Measurements from ENCODE around the gene TSPAN7.

The TSPAN7 gene, protein sequence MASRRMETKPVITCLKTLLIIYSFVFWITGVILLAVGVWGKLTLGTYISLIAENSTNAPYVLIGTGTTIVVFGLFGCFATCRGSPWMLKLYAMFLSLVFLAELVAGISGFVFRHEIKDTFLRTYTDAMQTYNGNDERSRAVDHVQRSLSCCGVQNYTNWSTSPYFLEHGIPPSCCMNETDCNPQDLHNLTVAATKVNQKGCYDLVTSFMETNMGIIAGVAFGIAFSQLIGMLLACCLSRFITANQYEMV

DNA sequence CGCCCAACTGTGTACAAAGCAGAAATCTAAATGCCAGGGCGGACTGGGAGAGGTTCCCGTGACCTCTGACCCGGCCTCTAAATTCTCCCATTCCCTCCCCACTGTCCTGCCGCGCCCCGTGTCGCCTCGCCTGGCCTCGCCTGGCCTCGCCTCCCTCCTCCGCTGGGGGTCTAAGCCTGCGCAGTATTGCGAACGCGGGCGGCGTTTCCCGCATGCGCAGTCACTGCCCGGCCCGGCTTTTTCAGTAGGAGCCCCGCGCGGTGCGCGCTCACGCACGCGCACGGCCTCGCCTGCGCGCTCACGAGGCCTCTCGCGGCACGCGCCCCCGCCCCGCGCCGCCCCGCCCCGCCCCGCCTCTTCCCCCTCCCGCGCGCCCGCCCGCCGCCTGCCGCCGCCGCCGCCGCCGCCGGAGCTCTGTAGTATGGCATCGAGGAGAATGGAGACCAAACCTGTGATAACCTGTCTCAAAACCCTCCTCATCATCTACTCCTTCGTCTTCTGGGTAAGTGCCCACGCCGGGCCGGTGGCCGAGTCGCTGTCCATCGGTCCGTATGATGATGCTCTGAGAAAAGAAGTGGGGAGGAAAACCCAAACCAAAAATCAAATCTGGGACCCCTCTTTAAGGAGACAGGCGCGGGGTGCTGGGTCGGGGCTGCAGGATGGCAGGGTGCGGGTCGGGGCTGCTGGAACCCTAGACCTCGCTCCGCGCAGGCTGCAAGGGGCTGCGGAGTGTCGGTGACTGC is at the start of gene TSPAN7:
Gene TSPAN7, plus strand, starts transcription at position 417 of the 743 bp plus-strand sequence. Its CDS starts 5 bp downstream, at position 422.
- peak; percentile 36 to 54 (median 38) for DNase-seq (ENCODE audit: low read depth in 2 of 3, low spot score in 2 of 3)

DNA sequence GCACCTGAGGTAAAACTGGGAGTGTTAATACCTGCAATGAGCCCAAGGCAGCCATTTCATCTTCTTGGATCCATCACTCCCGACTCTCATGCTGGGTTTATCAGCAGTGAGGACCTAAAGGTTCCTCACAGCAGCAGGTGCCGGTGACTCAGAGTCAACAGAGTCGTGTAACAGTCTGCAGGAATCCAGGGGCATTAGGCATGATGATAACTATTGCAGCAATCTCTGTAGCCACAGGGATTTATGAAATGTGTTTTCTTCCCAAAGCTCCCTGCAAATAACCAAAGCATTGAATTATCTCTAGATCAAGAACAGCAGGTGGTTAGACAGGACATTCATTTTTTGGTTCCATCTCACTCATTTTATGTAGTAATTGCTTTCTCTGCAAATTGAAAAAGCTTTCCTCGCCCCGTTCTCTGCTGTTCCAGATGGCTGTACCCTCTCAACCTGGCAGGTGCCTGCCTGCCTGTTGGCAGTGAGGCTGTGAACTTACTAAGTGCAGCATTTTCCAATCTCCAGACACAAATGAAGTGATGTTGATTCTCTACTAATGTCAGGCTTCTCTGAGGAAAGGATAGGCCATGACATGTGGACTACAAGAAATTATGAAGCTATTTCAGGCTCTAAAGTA is 48.1 kb upstream of the TSPAN7 start:
- DNase-seq (ENCODE audit: low read depth in 2 of 3, low spot score in 2 of 3), result no peak

DNA sequence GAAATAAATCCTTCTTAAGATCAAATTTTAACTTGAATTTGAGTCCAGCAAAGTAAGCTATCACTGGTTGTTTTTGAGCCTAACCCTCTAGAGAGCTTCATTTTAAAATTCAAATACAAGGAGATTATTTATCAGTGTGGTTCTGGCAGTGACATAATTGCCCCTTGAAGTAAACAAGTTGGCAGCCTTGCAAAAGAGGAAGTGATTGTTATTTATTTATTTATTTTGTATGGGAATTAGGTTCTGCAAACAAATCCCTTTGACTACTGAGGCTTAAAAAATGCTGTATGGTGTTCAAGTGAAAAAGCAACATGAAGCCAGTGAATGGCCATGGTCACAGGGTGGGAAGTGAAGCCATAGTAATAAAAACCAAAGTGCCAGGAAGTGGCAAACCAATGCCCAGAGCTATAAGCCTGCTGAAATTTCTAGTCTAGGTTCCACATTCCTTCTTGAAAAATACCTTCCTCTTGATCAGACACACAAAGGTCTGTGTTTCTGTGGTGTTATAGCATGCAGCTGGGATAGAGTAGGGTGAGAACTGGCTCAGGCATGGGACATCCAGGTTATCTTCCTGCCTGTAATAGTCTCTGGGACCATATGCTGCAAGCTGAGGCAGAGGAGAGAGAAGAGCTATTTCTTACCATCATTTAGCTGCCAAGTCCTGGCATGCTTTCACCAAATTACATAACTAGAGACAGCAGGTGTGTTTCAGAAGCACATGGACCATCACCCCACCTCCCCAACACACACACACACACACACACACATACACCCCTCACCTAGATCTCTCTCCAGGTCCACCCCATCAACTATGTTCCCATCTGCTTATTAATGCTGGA is 47.1 kb upstream of the TSPAN7 start:
- DNase-seq (ENCODE audit: low read depth in 2 of 3, low spot score in 2 of 3), result no peak

GRCh38 chrX:38515291-38515690 is 46.1 kb upstream of the TSPAN7 start:
- DNase-seq (ENCODE audit: low read depth in 2 of 3, low spot score in 2 of 3), result no peak

DNA sequence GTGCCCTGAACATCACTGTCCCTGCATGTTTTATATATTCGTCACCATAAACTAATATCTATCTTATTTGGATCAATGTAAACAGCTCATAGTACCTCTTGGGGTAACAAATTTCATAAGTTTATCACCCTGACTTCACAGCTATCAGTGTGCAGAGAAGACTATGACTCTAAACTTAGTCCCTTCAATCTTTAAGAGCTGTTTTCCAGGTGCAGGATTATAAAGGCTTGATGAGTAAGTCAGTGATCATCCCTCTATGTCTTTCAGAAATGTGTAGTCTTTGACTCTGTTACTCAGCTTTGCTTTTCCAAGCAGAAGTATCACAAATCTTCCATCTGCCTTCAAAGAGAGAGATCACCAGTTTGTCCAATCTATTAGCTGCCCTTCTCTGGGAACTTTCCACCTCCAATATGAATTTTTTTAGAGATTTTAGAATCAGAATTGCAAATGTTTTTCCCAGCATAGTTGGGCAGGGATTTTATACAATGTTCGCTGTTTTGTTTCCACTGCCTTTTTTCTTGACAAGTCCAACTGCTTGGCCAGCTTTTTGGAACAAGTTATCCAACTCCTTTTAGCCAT is 45.1 kb upstream of the TSPAN7 start:
- no peak for DNase-seq (ENCODE audit: low read depth in 2 of 3, low spot score in 2 of 3)

- DNase-seq (ENCODE audit: low read depth in 2 of 3, low spot score in 2 of 3), result no peak
Measured at GRCh38 chrX:38519651-38520050, 41.7 kb upstream of the TSPAN7 start.

DNA sequence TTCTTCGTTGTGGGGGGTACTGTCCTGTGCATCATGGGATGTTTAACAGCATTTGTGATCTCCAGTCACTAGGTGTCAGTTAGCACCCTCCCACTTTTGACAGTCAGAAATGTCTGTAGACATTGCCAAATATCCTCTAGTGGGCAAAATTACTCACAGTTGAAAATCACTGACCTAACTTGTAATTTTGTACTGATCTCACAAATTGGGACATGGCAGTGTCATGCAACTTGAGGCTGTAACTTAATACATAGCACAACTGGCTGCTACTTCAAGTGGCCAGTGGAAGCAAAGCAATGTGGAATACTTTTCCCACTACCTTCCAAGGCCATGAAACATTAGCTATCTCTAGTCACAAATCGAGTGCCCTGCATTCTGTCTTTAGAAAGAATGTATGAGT is 23.2 kb upstream of the TSPAN7 start:
- no peak for DNase-seq (ENCODE audit: low read depth in 2 of 3, low spot score in 2 of 3)

GRCh38 chrX:38539748-38540147 is 21.6 kb upstream of the TSPAN7 start:
- no peak for DNase-seq (ENCODE audit: low read depth in 2 of 3, low spot score in 2 of 3)

GRCh38 chrX:38548508-38548907 is 12.8 kb upstream of the TSPAN7 start:
- DNase-seq (ENCODE audit: low read depth in 2 of 3, low spot score in 2 of 3), result no peak

DNA sequence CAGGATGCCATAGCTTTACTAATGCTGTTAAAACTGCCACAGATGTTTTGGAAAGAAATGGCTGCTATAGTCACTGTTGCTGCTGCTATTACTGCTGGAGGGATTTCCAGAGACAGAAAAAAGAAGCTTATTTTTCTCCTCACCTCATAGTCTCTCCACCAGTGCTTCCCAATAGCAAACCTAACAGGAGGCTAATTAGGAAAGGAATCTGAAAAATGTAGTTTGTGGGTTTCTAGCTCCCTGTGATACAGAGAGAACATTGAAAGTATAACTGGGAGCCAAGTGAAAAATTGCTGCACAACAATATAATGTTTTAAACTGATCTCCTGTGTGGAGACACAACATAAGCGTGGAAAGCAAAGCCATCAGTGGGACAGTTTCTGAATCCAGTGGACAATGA is 8.6 kb upstream of the TSPAN7 start:
- DNase-seq (ENCODE audit: low read depth in 2 of 3, low spot score in 2 of 3), result no peak

DNA sequence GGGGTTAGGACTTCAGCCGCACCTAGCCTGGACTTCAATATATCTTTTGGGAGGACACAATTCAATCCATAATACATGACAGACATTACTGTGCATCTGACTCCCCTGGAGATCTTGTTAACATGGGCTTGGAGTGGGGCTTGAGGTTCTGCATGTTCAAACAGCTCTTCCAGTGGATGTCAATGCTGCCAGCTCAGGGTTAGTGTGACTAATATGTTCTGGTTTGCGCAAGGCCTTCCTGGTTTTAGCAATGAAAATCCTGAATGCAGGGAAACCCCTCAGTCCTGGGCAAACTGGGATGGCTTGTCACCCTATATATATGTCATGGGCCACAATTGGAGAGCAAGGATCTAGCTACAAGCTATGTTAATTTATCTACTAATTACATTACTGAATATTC is 2.7 kb upstream of the TSPAN7 start:
- DNase-seq (ENCODE audit: low read depth in 2 of 3, low spot score in 2 of 3), result no peak

GRCh38 chrX:38560776-38561125 is 591 bp upstream of the TSPAN7 start:
- no peak for DNase-seq (ENCODE audit: low read depth in 2 of 3, low spot score in 2 of 3)

- no peak for DNase-seq (ENCODE audit: low read depth in 2 of 3, low spot score in 2 of 3)
Measured at GRCh38 chrX:38561951-38562719, 793 bp downstream of the TSPAN7 start.

DNA sequence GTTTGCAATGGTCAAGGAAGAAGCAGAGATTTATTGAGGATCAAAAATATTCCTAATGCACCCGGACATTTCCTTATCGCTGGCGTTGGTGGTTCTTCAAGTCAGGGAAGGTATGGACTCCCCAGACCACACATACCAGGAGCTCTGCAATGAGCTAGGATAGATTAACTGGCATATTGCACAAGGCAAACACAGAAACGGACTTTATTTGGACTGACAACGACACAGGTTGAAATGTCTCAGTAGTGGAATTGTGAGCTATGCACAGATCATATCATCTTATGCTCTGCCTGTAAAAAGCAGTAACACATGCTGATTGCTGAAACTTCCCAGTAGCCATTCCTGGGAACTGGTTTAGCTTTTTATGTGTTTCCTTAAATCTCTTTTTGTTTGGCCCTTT is 1.7 kb downstream of the TSPAN7 start:
- no peak for DNase-seq (ENCODE audit: low read depth in 2 of 3, low spot score in 2 of 3)

DNA sequence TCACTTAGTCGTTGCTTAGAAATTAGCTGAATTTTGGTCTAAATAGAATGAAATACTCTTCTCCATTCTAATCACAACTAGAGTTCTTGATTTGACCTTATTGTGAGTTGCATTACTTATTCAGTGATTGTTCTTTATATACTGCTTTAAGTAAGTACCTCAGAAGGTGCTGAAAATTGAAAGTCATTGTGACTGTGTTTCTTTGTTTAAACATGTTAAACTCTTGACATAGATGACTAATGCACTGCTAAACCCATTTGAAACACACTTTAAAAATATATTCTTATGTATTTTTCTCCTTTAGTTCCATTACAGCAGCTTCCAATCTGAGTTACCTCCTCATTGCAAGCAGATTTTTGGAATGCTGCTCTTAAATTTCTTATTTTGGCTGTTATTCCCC is 9.1 kb downstream of the TSPAN7 start:
- DNase-seq (ENCODE audit: low read depth in 2 of 3, low spot score in 2 of 3), result no peak

- no peak for DNase-seq (ENCODE audit: low read depth in 2 of 3, low spot score in 2 of 3)
Measured at GRCh38 chrX:38571058-38571457, 9.7 kb downstream of the TSPAN7 start.

DNA sequence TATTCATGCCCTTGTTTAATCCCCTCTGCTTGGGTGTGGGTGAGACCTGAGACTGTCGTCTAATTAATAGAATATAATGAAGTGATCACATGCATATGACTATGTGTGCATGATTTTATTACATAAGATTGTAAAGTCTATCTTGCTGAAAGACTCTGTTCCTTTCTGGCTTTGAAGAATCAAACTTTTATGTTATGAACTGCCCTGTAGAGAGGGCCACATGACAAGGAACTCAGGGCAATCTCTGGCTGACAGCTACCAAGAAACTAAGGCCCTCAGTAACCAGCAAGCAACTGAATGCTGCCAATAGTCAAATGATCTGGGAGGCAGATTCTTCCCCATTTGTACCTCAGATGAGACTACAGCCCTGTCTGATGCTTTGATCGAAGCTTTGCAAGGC is 13.5 kb downstream of the TSPAN7 start:
- no peak for DNase-seq (ENCODE audit: low read depth in 2 of 3, low spot score in 2 of 3)

DNA sequence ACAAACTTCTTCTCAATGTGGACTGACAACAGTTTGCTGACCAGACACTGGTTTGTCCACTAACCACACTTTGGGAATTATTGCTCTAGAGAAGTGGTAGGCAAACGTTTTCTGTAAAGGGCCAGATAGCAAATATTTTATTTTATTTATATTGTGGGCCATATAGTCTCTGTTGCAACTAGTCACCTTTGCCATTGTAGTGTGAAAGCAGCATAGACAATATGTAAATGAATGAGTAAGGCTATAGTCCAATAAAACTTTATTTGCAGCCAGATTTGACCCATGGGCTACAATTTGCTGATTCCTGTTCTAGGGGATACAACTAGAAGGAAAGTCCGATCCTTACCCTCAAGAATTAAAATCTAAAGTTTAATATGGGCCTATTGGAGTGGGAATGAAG is 14.5 kb downstream of the TSPAN7 start:
- DNase-seq (ENCODE audit: low read depth in 2 of 3, low spot score in 2 of 3), result no peak

- DNase-seq (ENCODE audit: low read depth in 2 of 3, low spot score in 2 of 3), result no peak
Measured at GRCh38 chrX:38577738-38578137, 16.4 kb downstream of the TSPAN7 start.

- no peak for DNase-seq (ENCODE audit: low read depth in 2 of 3, low spot score in 2 of 3)
Measured at GRCh38 chrX:38578167-38578566, 16.8 kb downstream of the TSPAN7 start.

Measured in activated CD8-positive, alpha-beta memory T cell treated with anti-CD3 and anti-CD28 coated beads for 48 hours (primary cell).